Naive thymus-derived CD4-positive, alpha-beta T cell (primary cell): ENCODE data around the gene HSPA14. TPM values are rescaled to one million over a fixed set of nuclear protein-coding genes. Genes with fewer than 3 reads are reported as not detected.

Experiments used
- ATAC-seq: fragments of 150-1000 bp; cut with Tn5 transposase; 2 replicates; pipeline ENCODE4 v1.10.0; 2021; ENCODE audit warnings: mild to moderate bottlenecking, moderate library complexity
- CTCF ChIA-PET: fragments of 350-600 bp; sonication (Branson Sonifier 250); formaldehyde crosslinking; loops from one replicate; lab custom pipeline; 2021; ENCODE audit warnings: antibody characterized with exemption; lab: Charles Lee
- POLR2A ChIA-PET: fragments of 350-600 bp; sonication (Branson Sonifier 250); formaldehyde crosslinking; loops from one replicate; lab custom pipeline; 2021; ENCODE audit warnings: antibody characterized with exemption, inconsistent platforms; lab: Charles Lee
- DNase-seq, 9 donors: peaks; one replicate each; pipeline versions ENCODE4 v3.0.0 to v3.0.0-alpha.2; 2020 to 2022; ENCODE audit warnings: mixed read lengths in 1 of 9
- H3K27ac ChIP-seq: one replicate; pipeline ENCODE4 v1.7.0; 2013; ENCODE audit warnings: mild to moderate bottlenecking, low read depth, low read length, moderate library complexity
- H3K27me3 ChIP-seq, 2 donors: one replicate each; pipeline ENCODE4 v1.7.0; 2013; ENCODE audit warnings: low read length in 2 of 2, mild to moderate bottlenecking in 2 of 2, moderate library complexity in 2 of 2; ENCODE audit not compliant: control insufficient read depth in 2 of 2, insufficient read depth in 2 of 2
- H3K36me3 ChIP-seq, 3 experiments: 1 replicate in 2 of 3; 2 replicates in 1 of 3; pipeline ENCODE4 v1.7.0; 2013; ENCODE audit warnings: low read length in 3 of 3, mild to moderate bottlenecking in 3 of 3, moderate library complexity in 1 of 3; ENCODE audit not compliant: insufficient read depth in 3 of 3, control insufficient read depth in 2 of 3
- H3K4me1 ChIP-seq, 2 donors: one replicate each; pipeline ENCODE4 v1.7.0; 2013; ENCODE audit warnings: low read length in 2 of 2, mild to moderate bottlenecking in 2 of 2, moderate library complexity in 1 of 2; ENCODE audit not compliant: control insufficient read depth in 2 of 2, insufficient read depth in 2 of 2
- H3K4me3 ChIP-seq: 2 replicates; pipeline ENCODE4 v1.7.0; 2013; ENCODE audit warnings: mild to moderate bottlenecking, low read length
- H3K9me3 ChIP-seq, 3 experiments: 1 replicate in 2 of 3; 2 replicates in 1 of 3; pipeline ENCODE4 v1.7.0; 2013; ENCODE audit warnings: low read length in 3 of 3; ENCODE audit not compliant: control insufficient read depth in 2 of 3
- H3K27ac Mint-ChIP-seq, 9 donors: one replicate each; pipeline ENCODE4 v1.8.0; 2020 to 2022; ENCODE audit warnings: mixed read lengths in 9 of 9, mild to moderate bottlenecking in 8 of 9, moderate library complexity in 5 of 9, inconsistent platforms in 2 of 9
- H3K27me3 Mint-ChIP-seq, 5 donors: one replicate each; pipeline ENCODE4 v1.8.0; 2021 to 2022; ENCODE audit warnings: mixed read lengths in 5 of 5, mild to moderate bottlenecking in 1 of 5
- H3K36me3 Mint-ChIP-seq, 5 donors: one replicate each; pipeline ENCODE4 v1.8.0; 2020 to 2022; ENCODE audit warnings: mixed read lengths in 5 of 5, mild to moderate bottlenecking in 3 of 5, inconsistent platforms in 1 of 5
- H3K4me1 Mint-ChIP-seq, 7 donors: one replicate each; pipeline ENCODE4 v1.8.0; 2020 to 2022; ENCODE audit warnings: mixed read lengths in 7 of 7, mild to moderate bottlenecking in 3 of 7, inconsistent platforms in 1 of 7
- H3K4me3 Mint-ChIP-seq, 10 donors: one replicate each; pipeline ENCODE4 v1.8.0; 2020 to 2022; ENCODE audit warnings: mild to moderate bottlenecking in 10 of 10, mixed read lengths in 10 of 10, moderate library complexity in 6 of 10, inconsistent platforms in 2 of 10
- H3K9me3 Mint-ChIP-seq, 11 donors: one replicate each; pipeline ENCODE4 v1.8.0; 2020 to 2022; ENCODE audit warnings: mixed read lengths in 11 of 11, mild to moderate bottlenecking in 4 of 11, inconsistent platforms in 1 of 11, moderate library complexity in 1 of 11
- intact Hi-C, 2 donors: fragments of 100-400 bp; cut with micrococcal nuclease; formaldehyde crosslinking; loops; one replicate each; pipeline ENCODE4 v1.15.1; 2023
- polyA plus RNA-seq, 2 donors: library from polyadenylated mRNA; unstranded; fragments of 300-500 nt; fragmentation: Illumina TruSeq; gene quantifications; one replicate each; pipeline ENCODE4 v1.2.3, GENCODE V29; 2021
- total RNA-seq, 6 experiments: library from RNA in 5 of 6; stranded (reverse) in 5 of 6; gene quantifications; 1 replicate in 5 of 6; 2 replicates in 1 of 6; pipeline ENCODE4 v1.2.3 and lab custom pipeline; 2021 to 2026

Gene HSPA14
- total RNA-seq: 10 to 100 TPM; 14.1 to 23.8 (median 17.6) TPM
- 10 to 100 TPM; 14.9 to 18.2 TPM for polyA plus RNA-seq
- total RNA-seq (lab: John Stamatoyannopoulos, UW): 18.0 reads per million, percentile 48 among the genes with 10 or more reads in this experiment

- intact Hi-C loops: loop anchor here (1.0 to 5.0 kb wide), 24 partner anchors 11 to 1535 kb away; partner anchors contain the start of genes DCLRE1C (in 2 of the 2), MEIG1 (in 2 of the 2), PRPF18 (in 2 of the 2) and RPP38 (in 2 of the 2)
- Mint-ChIP-seq H3K27me3 (no peaks in the 10 kb centered on the region), H3K36me3 (peaks cover 0 to 24% (median 13%) of the 10 kb centered on the region in 5 donors), H3K27ac (peak within 1 kb of the TSS; percentile 92 to 99 (median 97)), H3K4me3 (peak within 1 kb of the TSS; percentile 87 to 98 (median 97)), H3K4me1 (peaks cover 14 to 45% (median 32%) of the 10 kb centered on the region in 7 donors), H3K9me3 (no peaks in the 10 kb centered on the region)
- DNase-seq: peak; percentile 98 to 99 (median 99)
- Histone ChIP-seq H3K4me3 (peak within 1 kb of the TSS; percentile 88), H3K36me3 (peaks cover 0 to 33% (median 9%) of the 10 kb centered on the region in 3 experiments), H3K9me3 (no peaks in the 10 kb centered on the region), H3K27me3 (no peaks in the 10 kb centered on the region), H3K4me1 (peaks cover 15 to 17% of the 10 kb centered on the region in 2 donors), H3K27ac (peak within 1 kb of the TSS; percentile 94)
- POLR2A ChIA-PET: interaction anchor here (0.6 to 2.8 kb wide), 31 partner anchors 11 to 1559 kb away, joined by 3 to 28 read pairs (median 4); partner anchors contain the start of genes DCLRE1C, MEIG1, NMT2 and SUV39H2
- ATAC-seq: peak; percentile 98
- CTCF ChIA-PET: interaction anchor here (0.6 to 1.8 kb wide), 11 partner anchors 10 to 990 kb away, joined by 3 to 6 read pairs (median 4); partner anchors contain the start of gene SUV39H2
These were observed at the start of gene HSPA14, which contains the start of the genes CDNF and MSANTD7 for GRCh38 chr10:14837757-14838581. Gene HSPA14, plus strand, starts transcription at chr10:14838306. Its CDS starts 97 bp downstream, at chr10:14838403. Gene CDNF, minus strand, starts transcription at chr10:14838037. Its CDS starts 91 bp downstream, at chr10:14837946. Gene MSANTD7, plus strand, starts transcription at chr10:14838306. Its CDS starts 3,979 bp downstream, at chr10:14842285.

- ATAC-seq (no peak), DNase-seq (no peak)
- H3K36me3 Mint-ChIP-seq: no peaks in the 10 kb centered on the region
- Histone ChIP-seq H3K36me3 (no peaks in the 10 kb centered on the region), H3K9me3 (no peaks in the 10 kb centered on the region), H3K4me3 (no peak overlapping the region), H3K4me1 (no peaks in the 10 kb centered on the region), H3K27ac (no peak overlapping the region), H3K27me3 (no peaks in the 10 kb centered on the region)
- ChIA-PET POLR2A (interaction anchor here (1.0 kb wide), 1 partner anchor 229 kb away, joined by 3 read pairs; no protein-coding TSS in a partner anchor), CTCF (no interaction called here)
- H3K27me3 Mint-ChIP-seq: peaks cover 0 to 27% (median 0%) of the 10 kb centered on the region in 5 donors
- H3K27ac Mint-ChIP-seq: no peak overlapping the region
- no peak overlapping the region for H3K4me3 Mint-ChIP-seq
- H3K9me3 Mint-ChIP-seq: no peaks in the 10 kb centered on the region
- intact Hi-C loops: no loop called here
- H3K4me1 Mint-ChIP-seq: peaks cover 0 to 3% (median 0%) of the 10 kb centered on the region in 7 donors
These were observed 39.5 kb upstream of the HSPA14 start for GRCh38 chr10:14798636-14799035.

GRCh38 chr10:14800397-14800796, 37.7 kb upstream of the HSPA14 start:
- CTCF ChIA-PET: no interaction called here
- Mint-ChIP-seq H3K4me1 (peaks cover 0 to 3% (median 0%) of the 10 kb centered on the region in 7 donors), H3K36me3 (no peaks in the 10 kb centered on the region), H3K27me3 (peaks cover 0 to 27% (median 0%) of the 10 kb centered on the region in 5 donors), H3K27ac (no peak overlapping the region), H3K9me3 (no peaks in the 10 kb centered on the region), H3K4me3 (no peak overlapping the region)
- Histone ChIP-seq H3K9me3 (no peaks in the 10 kb centered on the region), H3K4me3 (no peak overlapping the region), H3K36me3 (no peaks in the 10 kb centered on the region), H3K27ac (no peak overlapping the region), H3K4me1 (no peaks in the 10 kb centered on the region), H3K27me3 (no peaks in the 10 kb centered on the region)
- no peak for ATAC-seq
- POLR2A ChIA-PET: no interaction called here
- intact Hi-C loops: no loop called here
- DNase-seq: no peak

GRCh38 chr10:14801723-14802122, 36.4 kb upstream of the HSPA14 start:
- intact Hi-C loops: no loop called here
- ChIA-PET CTCF (no interaction called here), POLR2A (no interaction called here)

GRCh38 chr10:14803827-14804226, 34.3 kb upstream of the HSPA14 start:
- Mint-ChIP-seq H3K4me1 (peaks cover 0 to 5% (median 0%) of the 10 kb centered on the region in 7 donors), H3K27ac (no peak overlapping the region), H3K36me3 (no peaks in the 10 kb centered on the region), H3K4me3 (no peak overlapping the region), H3K9me3 (no peaks in the 10 kb centered on the region), H3K27me3 (peaks cover 0 to 27% (median 4%) of the 10 kb centered on the region in 5 donors)
- H3K27me3 ChIP-seq: no peaks in the 10 kb centered on the region
- no peak overlapping the region for H3K4me3 ChIP-seq
- H3K9me3 ChIP-seq: no peaks in the 10 kb centered on the region
- POLR2A ChIA-PET: no interaction called here
- ATAC-seq (no peak), DNase-seq (no peak)
- no peak overlapping the region for H3K27ac ChIP-seq
- H3K4me1 ChIP-seq: no peaks in the 10 kb centered on the region
- intact Hi-C loops: no loop called here
- CTCF ChIA-PET: no interaction called here
- H3K36me3 ChIP-seq: no peaks in the 10 kb centered on the region

More at GRCh38 chr10:14801723-14802122, 36.4 kb upstream of the HSPA14 start:
- Mint-ChIP-seq H3K27ac (no peak overlapping the region), H3K4me1 (peaks cover 0 to 3% (median 0%) of the 10 kb centered on the region in 7 donors), H3K9me3 (no peaks in the 10 kb centered on the region), H3K4me3 (no peak overlapping the region), H3K36me3 (no peaks in the 10 kb centered on the region), H3K27me3 (peaks cover 0 to 31% (median 0%) of the 10 kb centered on the region in 5 donors)
- ATAC-seq: no peak
- no peak overlapping the region for H3K4me3 ChIP-seq
- no peak for DNase-seq
- H3K27ac ChIP-seq: no peak overlapping the region
- no peaks in the 10 kb centered on the region for H3K27me3 ChIP-seq
- H3K9me3 ChIP-seq: no peaks in the 10 kb centered on the region
- no peaks in the 10 kb centered on the region for H3K4me1 ChIP-seq
- H3K36me3 ChIP-seq: no peaks in the 10 kb centered on the region

GRCh38 chr10:14806318-14806717, 31.8 kb upstream of the HSPA14 start:
- Mint-ChIP-seq H3K27me3 (peaks cover 0 to 16% (median 4%) of the 10 kb centered on the region in 5 donors), H3K4me3 (no peak overlapping the region), H3K4me1 (peaks cover 0 to 5% (median 1%) of the 10 kb centered on the region in 7 donors), H3K36me3 (no peaks in the 10 kb centered on the region), H3K27ac (no peak overlapping the region), H3K9me3 (no peaks in the 10 kb centered on the region)
- Histone ChIP-seq H3K4me1 (no peaks in the 10 kb centered on the region), H3K27me3 (no peaks in the 10 kb centered on the region), H3K27ac (no peak overlapping the region), H3K9me3 (no peaks in the 10 kb centered on the region), H3K4me3 (no peak overlapping the region), H3K36me3 (no peaks in the 10 kb centered on the region)
- intact Hi-C loops: no loop called here
- ChIA-PET POLR2A (no interaction called here), CTCF (no interaction called here)
- ATAC-seq (no peak), DNase-seq (no peak)
